PFSK-1 (cell line): ENCODE measurements around the gene TSFM.

Source experiments
- FOXP2 ChIP-seq: optimal IDR thresholded peaks from 2 replicates; pipeline ENCODE3; 2011; ENCODE audit warnings: borderline replicate concordance, control low read depth, inconsistent platforms; ENCODE audit not compliant: insufficient read depth; ENCODE audit errors: extremely low read length, extremely low read depth
- POLR2AphosphoS5 ChIP-seq: IDR thresholded peaks from 2 replicates; pipeline ENCODE4 v1.6.1; 2012; ENCODE audit warnings: low read depth, mild to moderate bottlenecking, control low read depth, low read length, moderate library complexity
- SIN3A ChIP-seq: IDR thresholded peaks from 2 replicates; pipeline ENCODE4 v1.6.1; 2012; ENCODE audit warnings: mild to moderate bottlenecking, low read length, moderate library complexity, borderline replicate concordance; ENCODE audit not compliant: insufficient read depth
- TAF1 ChIP-seq: IDR thresholded peaks from 2 replicates; pipeline ENCODE4 v1.6.1; 2012; ENCODE audit warnings: low read length, control low read depth, borderline replicate concordance; ENCODE audit not compliant: insufficient read depth
- TF ChIP-seq, protein P1 (sequence below), 2 experiments: IDR thresholded peaks; 2 replicates each; pipeline versions ENCODE4 v1.6.1 to v1.8.0; 2011 to 2012; ENCODE audit warnings: low read depth in 2 of 2, low read length in 2 of 2, control low read depth in 1 of 2, inconsistent platforms in 1 of 2, mild to moderate bottlenecking in 1 of 2, moderate library complexity in 1 of 2; ENCODE audit not compliant: insufficient read depth in 1 of 2

DNA sequence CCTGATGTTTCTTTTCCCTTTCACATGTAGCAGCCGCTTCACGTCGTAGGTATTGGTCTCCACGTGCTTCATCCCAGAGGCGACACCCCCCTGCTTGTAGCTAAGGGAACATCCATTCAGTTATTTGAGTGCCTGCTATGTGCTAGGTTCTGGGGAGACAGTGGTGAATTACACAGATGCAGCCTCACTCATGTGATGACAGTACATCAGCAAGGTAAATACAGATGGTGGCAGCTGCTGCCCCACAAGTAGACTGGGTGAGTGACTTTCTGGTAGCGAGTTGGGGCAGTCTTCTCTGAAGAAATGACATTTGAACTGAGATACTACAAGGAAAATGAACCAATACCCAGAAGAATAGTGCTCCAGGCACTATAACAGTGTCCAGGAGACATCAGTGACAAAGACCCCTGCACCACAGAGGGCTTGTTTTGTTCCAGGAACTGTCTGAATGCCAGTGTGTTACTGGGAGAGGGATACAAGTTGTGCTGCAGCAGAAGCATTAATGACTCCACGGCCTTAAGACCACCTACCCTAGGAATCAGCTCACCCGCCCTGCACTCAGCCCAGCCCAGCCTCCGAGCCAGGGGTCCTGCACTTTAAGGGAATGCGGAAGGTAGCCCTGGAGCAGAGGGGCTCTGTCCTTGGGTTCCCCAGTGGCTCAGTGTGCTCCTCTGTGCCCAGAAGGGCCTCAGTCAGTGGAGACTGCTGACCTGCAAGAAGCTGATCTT lies 28.6 kb downstream of the TSFM start:
- TF ChIP-seq SIN3A = no peak
- no peak for TF ChIP-seq TAF1
- TF ChIP-seq POLR2AphosphoS5 = no peak
- TF ChIP-seq, protein P1, sequence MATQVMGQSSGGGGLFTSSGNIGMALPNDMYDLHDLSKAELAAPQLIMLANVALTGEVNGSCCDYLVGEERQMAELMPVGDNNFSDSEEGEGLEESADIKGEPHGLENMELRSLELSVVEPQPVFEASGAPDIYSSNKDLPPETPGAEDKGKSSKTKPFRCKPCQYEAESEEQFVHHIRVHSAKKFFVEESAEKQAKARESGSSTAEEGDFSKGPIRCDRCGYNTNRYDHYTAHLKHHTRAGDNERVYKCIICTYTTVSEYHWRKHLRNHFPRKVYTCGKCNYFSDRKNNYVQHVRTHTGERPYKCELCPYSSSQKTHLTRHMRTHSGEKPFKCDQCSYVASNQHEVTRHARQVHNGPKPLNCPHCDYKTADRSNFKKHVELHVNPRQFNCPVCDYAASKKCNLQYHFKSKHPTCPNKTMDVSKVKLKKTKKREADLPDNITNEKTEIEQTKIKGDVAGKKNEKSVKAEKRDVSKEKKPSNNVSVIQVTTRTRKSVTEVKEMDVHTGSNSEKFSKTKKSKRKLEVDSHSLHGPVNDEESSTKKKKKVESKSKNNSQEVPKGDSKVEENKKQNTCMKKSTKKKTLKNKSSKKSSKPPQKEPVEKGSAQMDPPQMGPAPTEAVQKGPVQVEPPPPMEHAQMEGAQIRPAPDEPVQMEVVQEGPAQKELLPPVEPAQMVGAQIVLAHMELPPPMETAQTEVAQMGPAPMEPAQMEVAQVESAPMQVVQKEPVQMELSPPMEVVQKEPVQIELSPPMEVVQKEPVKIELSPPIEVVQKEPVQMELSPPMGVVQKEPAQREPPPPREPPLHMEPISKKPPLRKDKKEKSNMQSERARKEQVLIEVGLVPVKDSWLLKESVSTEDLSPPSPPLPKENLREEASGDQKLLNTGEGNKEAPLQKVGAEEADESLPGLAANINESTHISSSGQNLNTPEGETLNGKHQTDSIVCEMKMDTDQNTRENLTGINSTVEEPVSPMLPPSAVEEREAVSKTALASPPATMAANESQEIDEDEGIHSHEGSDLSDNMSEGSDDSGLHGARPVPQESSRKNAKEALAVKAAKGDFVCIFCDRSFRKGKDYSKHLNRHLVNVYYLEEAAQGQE (IDR thresholded peaks at IDR 0.05; ENCODE audit: insufficient read depth in 1 of 2, low read depth in 2 of 2, low read length in 2 of 2) = no peak
- no peak for TF ChIP-seq FOXP2
